Activated naive CD8-positive, alpha-beta T cell treated with anti-CD3 and anti-CD28 coated beads, Interleukin-2, amount 10 ng/mL, durations not matched to agents 7 days and 5 days (primary cell): ENCODE data around the gene SEC14L1. TPM values are rescaled to one million over a fixed set of nuclear protein-coding genes. Genes with fewer than 3 reads are reported as not detected.
"Not testable (repeated sequence)": the region's sequence is repeated elsewhere in the genome, so short reads cannot be mapped to it uniquely, and the experiment has no call there.

ENCODE experiments used
- ATAC-seq: fragments of 150-1000 bp; cut with Tn5 transposase; one replicate; pipeline ENCODE4 v1.10.0; 2021; ENCODE audit warnings: low read depth, moderate library complexity
- POLR2A ChIA-PET: fragments of 350-600 bp; sonication (Branson Sonifier 250); formaldehyde crosslinking; loops from one replicate; lab custom pipeline; 2021; ENCODE audit warnings: antibody characterized with exemption; lab: Charles Lee
- DNase-seq: peaks from one replicate; pipeline ENCODE4 v3.0.0; 2021
- H3K27ac Mint-ChIP-seq: one replicate; pipeline ENCODE4 v1.8.0; 2022; ENCODE audit warnings: mild to moderate bottlenecking, mixed read lengths
- H3K27me3 Mint-ChIP-seq: one replicate; pipeline ENCODE4 v1.8.0; 2022; ENCODE audit warnings: mild to moderate bottlenecking, moderate library complexity, mixed read lengths
- H3K36me3 Mint-ChIP-seq: one replicate; pipeline ENCODE4 v1.8.0; 2021; ENCODE audit warnings: mild to moderate bottlenecking, mixed read lengths
- H3K4me1 Mint-ChIP-seq: one replicate; pipeline ENCODE4 v1.8.0; 2021; ENCODE audit warnings: mixed read lengths
- H3K4me3 Mint-ChIP-seq: one replicate; pipeline ENCODE4 v1.8.0; 2022; ENCODE audit warnings: mild to moderate bottlenecking, moderate library complexity, mixed read lengths
- H3K9me3 Mint-ChIP-seq: one replicate; pipeline ENCODE4 v1.8.0; 2021; ENCODE audit warnings: mixed read lengths
- total RNA-seq, 2 experiments: library from RNA; stranded (reverse); gene quantifications; one replicate each; pipeline ENCODE4 v1.2.3, GENCODE V29; 2021

The SEC14L1 gene
- total RNA-seq, 2 experiments from 2014 or later: 74.6 to 77.5 TPM

DNA sequence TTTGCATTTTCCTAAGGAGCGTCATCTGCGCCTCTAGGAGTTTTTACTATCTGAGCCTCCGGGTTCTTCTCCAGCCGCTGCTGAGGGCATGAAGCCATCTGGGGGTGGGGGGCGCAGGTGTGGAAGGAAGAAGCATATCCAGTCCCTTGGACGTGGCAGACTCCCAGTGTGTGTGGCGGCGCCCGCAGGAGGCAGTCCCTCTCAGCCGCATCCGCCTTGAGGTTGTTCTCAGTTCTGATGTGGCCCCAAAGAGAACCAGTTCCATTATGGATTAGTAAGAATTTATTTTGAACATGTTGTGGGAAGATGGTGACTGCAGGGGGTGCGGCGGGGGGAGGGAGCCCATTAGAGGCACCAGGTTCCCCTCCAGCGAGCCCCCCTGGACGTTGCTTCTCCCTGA is 100.2 kb downstream of the SEC14L1 start:
- Mint-ChIP-seq H3K9me3 (no peaks in the 10 kb centered on the region), H3K27me3 (no peaks in the 10 kb centered on the region), H3K36me3 (no peaks in the 10 kb centered on the region), H3K27ac (no peak overlapping the region), H3K4me3 (no peak overlapping the region), H3K4me1 (peaks cover 14% of the 10 kb centered on the region)
- ATAC-seq (no peak), DNase-seq (no peak)
- POLR2A ChIA-PET: no interaction called here

DNA sequence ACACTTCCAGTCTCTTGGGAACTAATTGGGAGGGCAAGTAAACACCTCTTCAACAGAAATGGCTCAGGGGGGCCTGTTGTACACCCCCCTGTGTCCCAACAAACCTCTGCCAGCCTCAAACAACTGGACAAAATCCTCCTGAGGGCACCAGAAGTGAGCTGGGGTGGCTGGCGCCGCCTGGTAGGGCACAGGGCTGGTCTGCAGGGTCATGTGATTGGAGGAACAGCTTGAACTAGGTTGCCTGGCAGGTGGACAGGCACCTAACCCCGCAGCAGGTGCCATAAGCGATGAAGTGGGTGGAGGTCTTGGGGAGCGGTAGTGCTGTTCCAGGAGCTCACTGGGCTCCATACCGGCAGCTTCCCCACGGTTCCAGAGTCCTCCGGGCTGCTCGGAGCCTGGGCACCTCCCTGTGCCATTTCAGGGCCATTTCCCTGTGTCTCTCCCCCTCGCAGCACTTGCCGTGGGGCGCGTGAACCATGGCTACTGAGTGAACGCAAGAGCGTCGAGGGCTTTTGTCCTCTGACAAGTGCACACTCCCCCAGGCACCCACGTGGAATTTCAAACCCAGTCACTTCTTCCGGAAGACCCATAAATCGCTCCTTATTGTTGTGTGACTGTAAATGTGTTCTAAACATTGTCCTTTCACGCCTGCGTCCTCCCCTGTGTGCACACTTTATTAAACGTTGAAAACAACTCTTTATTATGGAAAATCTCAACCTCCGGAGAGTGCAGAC is 101.5 kb downstream of the SEC14L1 start:
- Mint-ChIP-seq H3K4me3 (no peak overlapping the region), H3K36me3 (no peaks in the 10 kb centered on the region), H3K9me3 (no peaks in the 10 kb centered on the region), H3K4me1 (peaks cover 15% of the 10 kb centered on the region), H3K27me3 (no peaks in the 10 kb centered on the region), H3K27ac (no peak overlapping the region)
- DNase-seq (no peak), ATAC-seq (no peak)
- POLR2A ChIA-PET: interaction anchor here (2.0 kb wide), 1 partner anchor 154 kb away, joined by 7 read pairs; no protein-coding TSS in a partner anchor

DNA sequence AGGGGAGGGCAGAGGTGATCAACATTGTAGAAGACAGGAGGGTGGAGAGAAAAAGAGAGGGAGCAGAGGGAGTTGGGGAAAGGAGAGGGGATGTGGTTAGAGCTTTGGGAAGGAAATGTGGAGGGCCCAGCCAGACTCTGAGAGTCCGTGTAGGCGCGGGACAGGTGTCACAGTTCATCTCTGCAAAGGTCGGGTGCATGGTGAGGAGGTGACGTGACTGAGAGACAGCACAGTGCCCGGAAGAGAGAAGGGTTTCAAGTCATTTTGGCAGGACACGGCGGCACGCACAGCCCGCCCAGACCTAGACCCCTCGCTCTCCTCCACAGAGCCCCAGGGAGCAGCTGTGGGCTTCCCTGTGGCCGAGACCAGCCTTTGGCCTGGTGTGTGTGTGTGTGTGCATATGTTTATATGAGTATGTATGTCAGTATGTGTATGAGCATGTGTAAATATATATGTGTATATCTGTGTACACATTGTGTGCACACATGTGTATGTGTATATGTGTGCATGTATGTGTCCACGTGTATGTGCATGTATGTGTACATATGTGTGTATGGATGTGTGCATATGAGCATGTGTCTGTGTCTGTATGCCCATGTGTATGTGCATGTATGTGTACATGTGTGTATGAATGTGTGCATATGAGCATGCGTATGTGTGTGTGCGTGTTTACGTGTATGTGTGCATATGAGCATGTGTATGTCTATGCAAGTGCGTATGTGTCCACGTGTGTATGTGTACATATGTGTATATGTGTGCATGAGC is 104.6 kb downstream of the SEC14L1 start:
- Mint-ChIP-seq H3K36me3 (no peaks in the 10 kb centered on the region), H3K27ac (peak overlapping the region; percentile 83), H3K4me1 (peaks cover 22% of the 10 kb centered on the region), H3K4me3 (peak overlapping the region; percentile 19), H3K9me3 (no peaks in the 10 kb centered on the region), H3K27me3 (peaks cover 11% of the 10 kb centered on the region)
- ATAC-seq (peak; percentile 22), DNase-seq (no peak)
- POLR2A ChIA-PET: no interaction called here

DNA sequence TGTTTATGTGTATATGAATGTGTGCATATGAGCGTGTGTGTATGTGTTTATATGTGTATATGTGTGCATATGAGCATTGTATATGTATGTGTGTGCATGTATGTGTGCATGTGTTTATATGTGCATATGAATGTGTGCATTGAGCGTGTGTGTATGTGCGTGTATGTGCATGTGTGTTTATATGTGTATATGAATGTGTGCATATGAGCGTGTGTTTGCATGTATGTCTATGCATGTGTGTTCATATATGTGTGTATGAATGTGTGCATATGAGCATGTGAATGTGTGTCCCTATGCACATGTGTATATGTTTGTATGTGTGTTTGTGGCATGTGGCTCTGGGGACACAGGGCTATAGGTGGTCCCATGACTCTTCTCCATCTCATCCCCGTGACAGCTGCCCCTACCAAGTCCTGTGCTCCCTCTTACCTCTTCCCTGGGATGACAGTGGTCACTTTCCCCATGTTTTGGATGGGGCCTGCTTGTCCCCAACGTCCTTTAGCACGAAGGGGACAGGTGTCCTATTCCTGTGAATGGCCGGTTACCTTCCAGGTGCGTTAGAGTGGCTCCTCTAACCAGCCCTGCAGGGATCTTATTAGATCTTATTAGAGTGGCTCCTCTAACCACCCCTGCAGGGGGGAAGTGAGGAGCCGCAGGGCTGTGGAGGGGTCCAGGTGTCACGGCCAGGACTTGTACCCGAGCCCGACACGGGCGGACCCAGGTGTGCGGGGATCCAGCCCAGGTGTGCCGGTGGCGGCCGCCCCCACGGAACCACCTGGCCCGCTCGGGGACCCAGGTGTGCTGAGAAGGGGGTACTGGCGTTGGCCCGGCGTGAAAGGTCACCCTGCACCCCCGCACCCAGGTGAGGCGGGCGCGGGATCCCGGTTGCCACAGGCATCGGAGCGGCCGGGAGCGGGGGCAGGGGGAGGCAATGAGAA is 105.6 kb downstream of the SEC14L1 start:
- no peaks in the 10 kb centered on the region for H3K9me3 Mint-ChIP-seq
- no peak for DNase-seq
- ATAC-seq: no peak
- POLR2A ChIA-PET: no interaction called here
- peaks cover 22% of the 10 kb centered on the region for H3K4me1 Mint-ChIP-seq
- no peak overlapping the region for H3K27ac Mint-ChIP-seq
- peaks cover 13% of the 10 kb centered on the region for H3K27me3 Mint-ChIP-seq
- peak overlapping the region; percentile 45 for H3K4me3 Mint-ChIP-seq
- no peaks in the 10 kb centered on the region for H3K36me3 Mint-ChIP-seq

DNA sequence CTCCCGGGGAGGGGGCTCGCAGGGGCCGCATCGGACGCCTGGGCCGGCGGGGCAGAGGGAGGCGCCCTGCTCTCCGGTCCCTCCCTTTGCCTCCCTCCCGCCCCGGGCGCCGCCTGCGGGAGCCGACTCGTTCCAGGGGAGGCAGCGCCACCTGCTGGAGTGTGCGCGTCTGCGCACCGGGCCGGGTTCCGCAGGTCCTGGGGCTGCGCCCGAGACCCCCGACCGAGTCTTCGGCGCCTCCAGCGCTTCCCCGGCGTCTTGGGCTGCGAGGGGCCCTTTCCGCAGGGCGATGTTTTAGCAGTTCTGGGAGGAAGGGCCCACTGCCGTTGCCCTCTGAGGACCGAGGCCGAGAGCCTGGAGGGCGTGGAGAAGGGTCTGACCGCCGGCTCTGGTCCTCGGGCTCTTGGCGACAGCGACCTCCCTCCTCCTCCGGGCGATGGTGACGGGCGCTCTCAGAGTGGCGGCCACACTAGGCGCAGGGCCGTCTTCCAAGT is 106.3 kb downstream of the SEC14L1 start:
- peak; percentile 94 for ATAC-seq
- peak overlapping the region; percentile 66 for H3K4me3 Mint-ChIP-seq
- no peaks in the 10 kb centered on the region for H3K9me3 Mint-ChIP-seq
- peak overlapping the region; percentile 60 for H3K27ac Mint-ChIP-seq
- H3K27me3 Mint-ChIP-seq: peaks cover 14% of the 10 kb centered on the region
- POLR2A ChIA-PET: no interaction called here
- DNase-seq: peak; percentile 97
- no peaks in the 10 kb centered on the region for H3K36me3 Mint-ChIP-seq
- peaks cover 22% of the 10 kb centered on the region for H3K4me1 Mint-ChIP-seq

DNA sequence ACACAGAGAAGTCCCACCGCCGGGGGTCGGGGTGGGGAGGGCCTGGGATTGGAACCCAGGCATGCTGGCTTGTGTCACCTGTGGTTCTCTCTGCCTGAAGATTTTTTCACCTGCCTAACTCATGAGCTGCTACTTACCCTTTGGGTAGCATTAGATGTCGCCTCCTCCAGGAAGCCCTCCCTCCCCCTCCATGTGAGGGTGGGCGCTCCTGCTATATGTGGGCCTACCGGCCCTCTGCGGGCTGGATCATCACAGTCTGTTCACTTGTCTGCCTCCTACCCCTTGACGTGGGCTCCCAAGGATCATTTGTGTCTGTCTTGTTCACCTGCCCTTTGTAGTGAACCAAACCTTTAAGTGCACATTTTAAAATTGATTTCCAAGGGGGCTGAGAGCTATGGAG is 106.8 kb downstream of the SEC14L1 start:
- Mint-ChIP-seq H3K4me1 (peaks cover 22% of the 10 kb centered on the region), H3K27me3 (peaks cover 18% of the 10 kb centered on the region), H3K36me3 (no peaks in the 10 kb centered on the region), H3K9me3 (no peaks in the 10 kb centered on the region), H3K4me3 (peak overlapping the region; percentile 66), H3K27ac (peak overlapping the region; percentile 28)
- ATAC-seq: no peak
- no peak for DNase-seq
- POLR2A ChIA-PET: no interaction called here

DNA sequence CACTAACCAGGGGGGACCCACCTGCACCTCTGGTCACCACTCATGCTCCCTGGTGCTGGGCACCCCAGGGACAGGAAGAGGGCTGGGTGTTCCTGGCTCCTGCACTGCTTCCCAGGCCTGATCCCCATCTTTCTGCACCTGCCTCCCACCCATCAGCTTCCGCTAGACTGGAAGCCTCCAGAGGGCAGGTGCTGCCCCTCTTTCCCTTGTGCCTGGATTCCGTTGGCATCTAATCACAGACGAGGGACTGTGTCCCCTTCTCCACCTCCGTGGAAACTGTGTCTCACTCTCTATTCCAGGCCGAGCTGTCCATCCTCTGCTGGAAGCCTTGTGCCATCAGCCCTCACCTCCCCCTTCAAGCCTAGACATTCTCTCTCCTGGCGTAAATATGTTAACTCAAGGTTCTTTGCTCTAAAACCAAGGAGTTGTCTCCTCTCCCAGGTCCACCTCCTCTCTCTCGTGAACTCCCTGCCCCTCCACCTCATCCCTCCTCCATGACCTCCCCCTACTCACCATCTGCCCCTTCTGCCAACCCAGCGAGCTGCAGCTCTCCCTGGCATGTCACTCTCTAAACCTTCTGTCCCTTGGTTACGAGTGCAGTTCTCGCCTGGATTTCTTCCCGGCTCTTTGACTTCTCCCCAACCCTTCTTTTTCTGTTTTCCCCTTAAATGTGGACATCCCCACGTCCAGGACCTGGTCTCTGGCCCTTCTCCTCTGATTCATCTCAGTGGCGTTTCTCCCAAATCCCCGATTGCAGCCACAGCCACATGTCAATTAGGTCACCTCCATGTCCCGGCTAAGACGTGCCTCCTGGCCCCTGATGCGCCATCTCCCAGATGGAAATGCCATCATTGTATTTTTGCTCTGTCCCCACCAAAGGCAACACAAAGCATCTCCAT is 107.7 kb downstream of the SEC14L1 start:
- no peak for DNase-seq
- H3K4me3 Mint-ChIP-seq: no peak overlapping the region
- no peak overlapping the region for H3K27ac Mint-ChIP-seq
- no peak for ATAC-seq
- H3K27me3 Mint-ChIP-seq: peaks cover 19% of the 10 kb centered on the region
- no peaks in the 10 kb centered on the region for H3K36me3 Mint-ChIP-seq
- POLR2A ChIA-PET: no interaction called here
- no peaks in the 10 kb centered on the region for H3K9me3 Mint-ChIP-seq
- H3K4me1 Mint-ChIP-seq: peaks cover 22% of the 10 kb centered on the region

DNA sequence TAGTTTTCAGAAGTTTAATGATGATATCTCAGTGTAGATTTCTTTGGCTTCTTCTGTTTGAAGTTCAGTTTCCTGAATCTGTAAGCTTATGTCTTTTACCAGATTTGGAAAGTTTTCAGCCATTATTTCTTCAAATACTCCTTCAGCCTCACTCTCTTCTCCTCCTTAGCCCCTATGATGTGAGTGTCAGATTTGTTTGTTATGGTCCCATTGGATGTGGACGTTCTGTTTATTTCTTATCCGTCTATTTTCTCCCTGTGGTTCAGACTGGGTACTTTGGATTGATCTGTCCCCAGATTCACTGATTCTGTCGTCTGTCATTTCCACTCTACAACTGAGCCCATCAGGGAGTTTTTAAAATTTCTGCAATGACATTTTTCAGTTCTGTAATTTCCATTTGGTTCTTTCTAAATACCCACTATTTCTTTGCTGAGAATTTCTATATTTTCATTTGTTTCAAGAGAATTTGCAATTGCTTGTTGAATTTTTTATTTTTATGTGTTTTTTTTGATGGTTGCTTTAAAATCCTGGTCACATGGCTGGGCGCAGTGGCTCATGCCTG is 110.9 kb downstream of the SEC14L1 start:
- Mint-ChIP-seq H3K4me3 (no peak overlapping the region), H3K4me1 (peaks cover 8% of the 10 kb centered on the region), H3K27ac (no peak overlapping the region), H3K36me3 (no peaks in the 10 kb centered on the region), H3K9me3 (no peaks in the 10 kb centered on the region), H3K27me3 (peaks cover 21% of the 10 kb centered on the region)
- POLR2A ChIA-PET: no interaction called here
- DNase-seq (no peak), ATAC-seq (no peak)

DNA sequence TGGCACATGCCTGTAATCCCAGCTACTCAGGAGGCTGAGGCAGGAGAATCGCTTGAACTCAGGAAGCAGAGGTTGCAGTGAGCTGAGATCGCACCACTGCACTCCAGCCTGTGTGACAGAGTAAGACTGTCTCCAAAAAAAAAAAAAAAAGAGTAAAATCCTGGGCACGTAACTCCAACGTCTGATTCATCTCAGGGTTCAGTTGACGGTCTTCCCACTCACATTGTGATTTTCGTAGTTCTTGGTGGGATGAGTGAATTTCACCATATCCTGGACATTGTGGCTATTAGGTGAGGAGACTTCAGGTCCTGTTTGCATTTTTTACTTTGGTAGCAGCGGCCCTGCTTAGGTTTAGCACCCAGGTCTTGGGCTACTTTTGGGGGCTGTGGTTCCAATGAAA is 111.5 kb downstream of the SEC14L1 start:
- H3K27ac Mint-ChIP-seq, POLR2A ChIA-PET, ATAC-seq, H3K4me1 Mint-ChIP-seq, H3K4me3 Mint-ChIP-seq, H3K9me3 Mint-ChIP-seq, DNase-seq, H3K36me3 Mint-ChIP-seq: not testable (repeated sequence)
- peaks cover 23% of the 10 kb centered on the region for H3K27me3 Mint-ChIP-seq

DNA sequence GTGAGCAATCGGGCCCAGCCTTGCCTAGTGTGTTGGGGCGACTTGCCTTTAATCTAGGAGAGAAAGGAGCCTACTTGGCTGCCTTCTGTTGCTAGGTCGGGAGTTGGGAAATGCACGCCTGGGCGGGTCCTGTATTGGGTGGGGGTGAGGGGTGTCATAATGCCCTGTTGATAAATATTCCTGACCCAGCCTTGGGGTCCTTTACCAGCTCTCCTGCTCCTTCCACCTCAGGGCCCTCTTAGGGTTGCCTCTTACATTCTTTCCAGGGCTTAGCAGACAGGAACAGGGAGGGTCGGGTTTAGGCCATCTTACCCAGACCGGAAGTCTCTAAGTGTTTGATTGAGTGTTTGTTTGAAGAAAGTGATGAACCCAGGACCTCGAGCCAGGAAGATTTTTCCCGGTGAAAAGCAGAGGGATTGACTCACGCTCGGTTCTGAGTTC is 112.9 kb downstream of the SEC14L1 start:
- Mint-ChIP-seq H3K4me1 (no peaks in the 10 kb centered on the region), H3K27ac (no peak overlapping the region), H3K9me3 (no peaks in the 10 kb centered on the region), H3K27me3 (peaks cover 20% of the 10 kb centered on the region), H3K36me3 (no peaks in the 10 kb centered on the region), H3K4me3 (no peak overlapping the region)
- ATAC-seq (no peak), DNase-seq (no peak)
- POLR2A ChIA-PET: no interaction called here

DNA sequence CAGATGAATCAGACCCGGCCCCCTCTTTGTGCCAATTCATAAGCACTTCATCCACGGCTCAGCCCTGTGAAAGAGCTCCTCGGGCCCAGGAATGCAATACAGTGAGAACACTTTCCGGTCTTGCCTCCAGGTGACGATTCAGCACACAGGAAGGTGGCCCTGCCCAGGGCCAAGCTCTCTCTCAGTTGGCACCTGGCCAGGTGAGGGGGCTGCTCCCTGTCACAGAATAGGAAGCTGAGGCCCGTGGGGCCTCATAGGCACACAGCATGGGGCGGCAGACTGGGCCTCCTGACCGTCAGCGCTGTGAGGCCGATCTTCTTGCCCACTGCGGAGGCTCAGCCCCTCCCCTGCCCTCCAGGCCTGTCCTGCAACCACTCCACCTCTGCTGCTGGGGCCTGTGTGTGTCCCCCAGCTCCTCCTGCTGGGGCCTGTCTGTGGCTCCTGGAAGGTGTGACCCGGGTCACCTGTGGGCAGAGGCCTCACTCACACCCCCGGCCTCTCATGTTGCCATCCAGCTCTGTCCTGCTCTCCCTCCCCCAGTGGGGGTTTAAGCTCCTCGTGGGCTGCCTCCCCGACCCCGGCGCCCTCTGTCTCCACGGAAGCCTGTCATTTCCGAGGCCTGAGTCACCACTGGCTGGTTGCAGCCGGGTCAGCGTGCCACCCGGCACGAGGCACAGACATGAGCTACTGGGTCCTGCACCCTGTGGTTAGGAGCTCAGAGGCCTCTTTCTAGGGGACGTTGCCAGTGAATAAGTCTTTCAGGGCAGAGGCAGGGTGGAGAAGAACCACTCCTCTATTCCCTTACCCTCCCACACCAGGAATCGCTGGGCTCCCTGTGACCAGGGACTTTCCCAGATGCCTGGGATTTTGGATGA is 114.4 kb downstream of the SEC14L1 start:
- H3K27ac Mint-ChIP-seq: no peak overlapping the region
- DNase-seq (no peak), ATAC-seq (no peak)
- H3K4me3 Mint-ChIP-seq: no peak overlapping the region
- no peaks in the 10 kb centered on the region for H3K4me1 Mint-ChIP-seq
- POLR2A ChIA-PET: no interaction called here
- no peaks in the 10 kb centered on the region for H3K9me3 Mint-ChIP-seq
- no peaks in the 10 kb centered on the region for H3K36me3 Mint-ChIP-seq
- peaks cover 14% of the 10 kb centered on the region for H3K27me3 Mint-ChIP-seq
